HepG2 (cell line): ENCODE measurements around the gene SULT2B1. TPM values are rescaled to one million over a fixed set of nuclear protein-coding genes. Genes with fewer than 3 reads are reported as not detected.

ENCODE experiments used
- ATF4 ChIP-seq, 2 experiments: fragments of 450-650 bp in 1 of 2; sonication (generic) in 1 of 2; formaldehyde crosslinking; IDR thresholded peaks; 2 replicates each; pipeline versions ENCODE4 v1.5.0 to v1.8.0; 2020 to 2022; ENCODE audit warnings: mild to moderate bottlenecking in 1 of 2, missing genetic modification reagents in 1 of 2
- BCL3 ChIP-seq: sonication (generic); formaldehyde crosslinking; IDR thresholded peaks from 2 replicates; pipeline ENCODE4 v1.5.1; 2020; ENCODE audit warnings: mild to moderate bottlenecking, missing genetic modification reagents, moderate library complexity
- BHLHE40 ChIP-seq: IDR thresholded peaks from 2 replicates; pipeline ENCODE4 v1.6.1; 2011; ENCODE audit warnings: low read length, improper control_type of control experiment
- ETV5 ChIP-seq: IDR thresholded peaks from 2 replicates; pipeline ENCODE4 v1.6.1; 2018; ENCODE audit warnings: missing biosample characterization, missing genetic modification reagents, inconsistent platforms, borderline replicate concordance
- FOSL2 ChIP-seq: sonication (generic); formaldehyde crosslinking; IDR thresholded peaks from 2 replicates; pipeline ENCODE4 v1.4.0; 2020; ENCODE audit warnings: missing genetic modification reagents
- FOXP1 ChIP-seq, 2 experiments: fragments of 450-650 bp in 1 of 2; IDR thresholded peaks; 2 replicates each; pipeline ENCODE4 v1.6.1; 2017 to 2018; ENCODE audit warnings: antibody characterized with exemption in 1 of 2
- HNF1A ChIP-seq, 2 experiments: sonication (generic) in 1 of 2; formaldehyde crosslinking in 1 of 2; IDR thresholded peaks; 2 replicates each; pipeline versions ENCODE4 v1.4.0 to v1.6.1; 2016 to 2020; ENCODE audit warnings: borderline replicate concordance in 1 of 2, low read depth in 1 of 2, mild to moderate bottlenecking in 1 of 2, missing genetic modification reagents in 1 of 2
- HOXA3 ChIP-seq: sonication (generic); formaldehyde crosslinking; IDR thresholded peaks from 2 replicates; pipeline ENCODE4 v1.5.0; 2020; ENCODE audit warnings: missing genetic modification reagents
- IKZF4 ChIP-seq: sonication (generic); formaldehyde crosslinking; IDR thresholded peaks from 2 replicates; pipeline ENCODE4 v1.5.1; 2020; ENCODE audit warnings: borderline replicate concordance, mild to moderate bottlenecking, low read depth, missing genetic modification reagents; ENCODE audit errors: not compliant biosample characterization
- IKZF5 ChIP-seq: IDR thresholded peaks from 2 replicates; pipeline ENCODE4 v1.6.1; 2018; ENCODE audit warnings: missing genetic modification reagents, mild to moderate bottlenecking, missing compliant biosample characterization
- NONO ChIP-seq, 2 experiments: fragments of 450-650 bp in 1 of 2; sonication (generic) in 1 of 2; formaldehyde crosslinking in 1 of 2; IDR thresholded peaks in 1 of 2; conservative IDR thresholded peaks in 1 of 2; 2 replicates each; pipeline versions ENCODE4 v1.6.1 to v1.8.0; 2017 to 2022; ENCODE audit warnings: mild to moderate bottlenecking in 1 of 2, missing genetic modification reagents in 1 of 2, moderate library complexity in 1 of 2
- NR2F2 ChIP-seq: IDR thresholded peaks from 2 replicates; pipeline ENCODE4 v1.6.1; 2012; ENCODE audit warnings: low read depth, inconsistent platforms, borderline replicate concordance
- PATZ1 ChIP-seq: sonication (generic); formaldehyde crosslinking; IDR thresholded peaks from 2 replicates; pipeline ENCODE4 v1.4.0; 2020; ENCODE audit warnings: missing genetic modification reagents
- RARA ChIP-seq: IDR thresholded peaks from 2 replicates; pipeline ENCODE4 v1.6.1; 2016; ENCODE audit warnings: missing genetic modification reagents, missing compliant biosample characterization
- SP1 ChIP-seq, 2 experiments: fragments of 450-650 bp in 1 of 2; sonication (generic) in 1 of 2; formaldehyde crosslinking in 1 of 2; IDR thresholded peaks; 2 replicates each; pipeline versions ENCODE4 v1.4.0 to v1.6.1; 2016 to 2020; ENCODE audit warnings: missing genetic modification reagents in 1 of 2
- ZNF354B ChIP-seq: sonication (generic); formaldehyde crosslinking; IDR thresholded peaks from 2 replicates; pipeline ENCODE4 v1.8.0; 2022; ENCODE audit warnings: mild to moderate bottlenecking, missing genetic modification reagents
- ZNF678 ChIP-seq: sonication (generic); formaldehyde crosslinking; IDR thresholded peaks from 2 replicates; pipeline ENCODE4 v1.4.0; 2020; ENCODE audit warnings: mild to moderate bottlenecking, missing genetic modification reagents
- polyA plus RNA-seq, 8 experiments: library from polyadenylated mRNA; depleted of rRNA in 3 of 8; stranded (reverse) in 7 of 8; unstranded in 1 of 8; fragments of >200 nt; fragmentation: Illumina TruSeq in 4 of 8; extraction: Trizol in 4 of 8; gene quantifications; 2 replicates each; pipeline versions ENCODE4 v1.2.1 to v1.2.3, GENCODE V29; 2011 to 2016; ENCODE audit warnings: low read depth in 4 of 8, missing spikeins in 1 of 8, mixed read lengths in 1 of 8; ENCODE audit not compliant: insufficient read depth in 1 of 8
- total RNA-seq, 5 experiments: library from RNA; depleted of rRNA; stranded (reverse); fragments of >200 nt; fragmentation: Illumina TruSeq; extraction: Trizol; gene quantifications; 2 replicates each; pipeline ENCODE4 v1.2.3, GENCODE V29; 2016; ENCODE audit warnings: low read depth in 1 of 5

Gene SULT2B1
- total and polyA plus RNA-seq, 2 of the 13 experiments (the other 11 are each of a cell fraction or from before 2014, with no cell fraction given): 0.13 TPM; not detected in 1

- TF ChIP-seq IKZF5 (CRISPR knock-in tag) (no peak), RARA (CRISPR knock-in tag) (peak; percentile 61), ZNF354B (CRISPR knock-in tag) (no peak), ZNF678 (CRISPR knock-in tag) (no peak), IKZF4 (no peak), NONO (IDR thresholded peaks at IDR 0.05) (no peak), NONO (CRISPR knock-in tag; conservative IDR thresholded peaks at IDR 0.05) (no peak), PATZ1 (peak; percentile 80), FOSL2 (CRISPR knock-in tag) (peak; percentile 93), ATF4 (CRISPR knock-in tag; IDR thresholded peaks at IDR 0.05) (peak in 1 of 2 experiments; percentile 43; a peak in 1 of 4 replicates), FOXP1 (IDR thresholded peaks at IDR 0.05) (peak; percentile 62; the same call in 1 of the 2 replicates), FOXP1 (CRISPR knock-in tag; IDR thresholded peaks at IDR 0.05) (peak; percentile 80), SP1 (IDR thresholded peaks at IDR 0.05) (no peak), SP1 (CRISPR knock-in tag; IDR thresholded peaks at IDR 0.05) (no peak), BHLHE40 (no peak), BCL3 (CRISPR knock-in tag) (no peak), ETV5 (CRISPR knock-in tag) (no peak), NR2F2 (no peak), HNF1A (IDR thresholded peaks at IDR 0.05; ENCODE audit: low read depth) (0 out of 2 replicates have a peak, but pooled peaks have one; percentile 17), HNF1A (CRISPR knock-in tag; IDR thresholded peaks at IDR 0.05; ENCODE audit: borderline replicate concordance) (no peak; the same call in 1 of the 2 replicates), HOXA3 (no peak)
These were observed 13.1 kb downstream of the SULT2B1 start (continued) for GRCh38 chr19:48565090-48565489.
